Neural cell (in vitro differentiated cells): ENCODE data around the gene IFT122.

Source experiments
- CTCF ChIP-seq: fragments of 450-650 bp; IDR thresholded peaks from 2 replicates; pipeline ENCODE4 v1.5.1; 2014; ENCODE audit warnings: antibody characterized with exemption, mild to moderate bottlenecking, moderate library complexity; ENCODE audit not compliant: poor library complexity, severe bottlenecking
- EZH2 ChIP-seq: fragments of 200-600, 300-800 bp; shearing (Covaris generic), sonication (generic); IDR thresholded peaks from 2 replicates; pipeline ENCODE4 v1.6.1; 2014; ENCODE audit warnings: antibody characterized with exemption, low read length, borderline replicate concordance, mild to moderate bottlenecking; ENCODE audit not compliant: insufficient read depth, poor library complexity, severe bottlenecking

- no peak for TF ChIP-seq EZH2
- no peak for TF ChIP-seq CTCF
These were observed 86.3 kb downstream of the IFT122 start for GRCh38 chr3:129526121-129526900.
